ENCODE results near the gene CYP2F1. TPM values are rescaled to one million over a fixed set of nuclear protein-coding genes. Genes with fewer than 3 reads are reported as not detected.
"Not testable (repeated sequence)": the region's sequence is repeated elsewhere in the genome, so short reads cannot be mapped to it uniquely, and the experiment has no call there.

CYP2F1 gene
- total RNA-seq, 1 donor from 2014 or later = not detected

DNA sequence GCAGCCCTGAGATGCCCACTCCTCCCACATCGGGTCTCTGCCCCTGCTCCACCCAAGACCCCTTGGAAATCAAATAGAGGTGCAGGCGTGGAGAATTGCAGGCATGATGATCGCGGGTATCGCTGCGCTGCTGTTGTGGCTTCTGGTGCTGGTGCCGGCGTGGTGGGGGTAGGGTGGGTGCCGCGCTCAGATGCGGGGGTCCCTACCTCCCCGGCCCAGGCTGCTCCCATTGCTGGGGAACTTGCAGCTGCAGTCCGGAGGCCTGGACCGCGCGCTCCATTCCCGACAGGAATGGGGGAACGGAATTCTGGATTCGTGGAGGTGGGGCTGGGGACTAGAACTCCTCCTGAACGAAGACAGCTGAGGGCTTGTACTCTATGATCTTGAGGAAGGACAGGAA is 20.4 kb downstream of the CYP2F1 start:
- H3K36me3 Mint-ChIP-seq = no peaks in the 10 kb centered on the region
- H3K4me3 Mint-ChIP-seq = peak overlapping the region; percentile 82
- TF ChIP-seq, protein P1, sequence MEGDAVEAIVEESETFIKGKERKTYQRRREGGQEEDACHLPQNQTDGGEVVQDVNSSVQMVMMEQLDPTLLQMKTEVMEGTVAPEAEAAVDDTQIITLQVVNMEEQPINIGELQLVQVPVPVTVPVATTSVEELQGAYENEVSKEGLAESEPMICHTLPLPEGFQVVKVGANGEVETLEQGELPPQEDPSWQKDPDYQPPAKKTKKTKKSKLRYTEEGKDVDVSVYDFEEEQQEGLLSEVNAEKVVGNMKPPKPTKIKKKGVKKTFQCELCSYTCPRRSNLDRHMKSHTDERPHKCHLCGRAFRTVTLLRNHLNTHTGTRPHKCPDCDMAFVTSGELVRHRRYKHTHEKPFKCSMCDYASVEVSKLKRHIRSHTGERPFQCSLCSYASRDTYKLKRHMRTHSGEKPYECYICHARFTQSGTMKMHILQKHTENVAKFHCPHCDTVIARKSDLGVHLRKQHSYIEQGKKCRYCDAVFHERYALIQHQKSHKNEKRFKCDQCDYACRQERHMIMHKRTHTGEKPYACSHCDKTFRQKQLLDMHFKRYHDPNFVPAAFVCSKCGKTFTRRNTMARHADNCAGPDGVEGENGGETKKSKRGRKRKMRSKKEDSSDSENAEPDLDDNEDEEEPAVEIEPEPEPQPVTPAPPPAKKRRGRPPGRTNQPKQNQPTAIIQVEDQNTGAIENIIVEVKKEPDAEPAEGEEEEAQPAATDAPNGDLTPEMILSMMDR (IDR thresholded peaks at IDR 0.05; ENCODE audit: unreplicated experiment) = no peak
- peaks cover 2% of the 10 kb centered on the region for H3K27me3 Mint-ChIP-seq (ENCODE audit: low read depth)
- no peak overlapping the region for H3K27ac Mint-ChIP-seq
- DNase-seq (ENCODE audit: low spot score in 2 of 2, unreplicated experiment in 2 of 2) = no peak
- peaks cover 14% of the 10 kb centered on the region for H3K4me1 Mint-ChIP-seq
- H3K9me3 Mint-ChIP-seq = no peaks in the 10 kb centered on the region

DNA sequence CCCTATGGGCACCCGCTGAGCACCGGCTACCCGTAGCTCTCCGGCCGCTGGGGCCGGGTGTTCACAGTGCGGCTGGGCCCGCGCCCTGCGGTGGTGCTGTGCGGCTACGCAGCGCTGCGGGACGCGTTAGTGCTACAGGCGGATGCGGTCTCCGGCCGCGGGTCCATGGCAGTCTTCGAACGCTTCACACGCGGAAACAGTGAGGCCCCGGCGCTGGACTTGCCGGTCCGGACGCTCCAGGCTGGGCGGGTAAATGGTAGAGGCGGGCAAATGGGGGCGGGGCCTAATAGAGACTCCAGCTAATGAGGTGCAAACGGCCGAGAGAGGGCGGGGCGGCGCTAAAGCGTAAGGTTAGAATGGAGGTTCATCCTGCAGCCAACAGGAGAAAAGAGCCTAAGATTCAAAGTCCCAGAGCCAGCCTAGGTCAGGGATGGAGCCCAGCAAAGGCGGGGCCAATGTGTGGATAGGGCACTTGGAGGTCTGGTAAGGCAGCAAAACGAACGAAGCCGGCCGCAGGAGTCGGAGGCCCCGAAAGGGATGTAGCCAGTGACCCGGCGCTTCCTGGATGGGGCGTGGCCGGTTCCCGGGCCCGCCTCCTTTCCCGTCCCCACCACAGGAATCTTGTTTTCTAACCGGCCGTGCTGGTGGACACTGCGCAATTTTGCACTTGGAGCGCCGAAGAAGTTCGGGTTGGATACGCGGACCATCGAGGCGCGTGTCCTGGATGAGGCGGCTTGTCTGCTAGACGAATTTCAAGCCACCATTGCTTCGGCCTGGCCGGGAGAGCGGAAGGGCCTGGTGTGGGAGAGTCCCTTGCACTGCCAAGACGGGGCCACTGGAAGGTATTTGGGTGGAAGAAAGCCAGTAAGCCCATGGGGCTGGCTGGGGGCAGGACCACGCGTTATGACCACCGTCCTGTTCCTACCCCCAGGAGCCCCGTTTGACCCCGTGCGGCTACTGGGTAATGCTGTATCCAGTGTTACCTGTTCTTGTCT is 21.5 kb downstream of the CYP2F1 start:
- H3K36me3 Mint-ChIP-seq; H3K9me3 Mint-ChIP-seq; H3K27me3 Mint-ChIP-seq (ENCODE audit: low read depth): not testable (repeated sequence)
- H3K27ac Mint-ChIP-seq = peak overlapping the region; percentile 86
- peaks cover 14% of the 10 kb centered on the region for H3K4me1 Mint-ChIP-seq
- H3K4me3 Mint-ChIP-seq = peak overlapping the region; percentile 82
- peak; percentile 46 to 75 for DNase-seq (ENCODE audit: low spot score in 2 of 2, unreplicated experiment in 2 of 2)

DNA sequence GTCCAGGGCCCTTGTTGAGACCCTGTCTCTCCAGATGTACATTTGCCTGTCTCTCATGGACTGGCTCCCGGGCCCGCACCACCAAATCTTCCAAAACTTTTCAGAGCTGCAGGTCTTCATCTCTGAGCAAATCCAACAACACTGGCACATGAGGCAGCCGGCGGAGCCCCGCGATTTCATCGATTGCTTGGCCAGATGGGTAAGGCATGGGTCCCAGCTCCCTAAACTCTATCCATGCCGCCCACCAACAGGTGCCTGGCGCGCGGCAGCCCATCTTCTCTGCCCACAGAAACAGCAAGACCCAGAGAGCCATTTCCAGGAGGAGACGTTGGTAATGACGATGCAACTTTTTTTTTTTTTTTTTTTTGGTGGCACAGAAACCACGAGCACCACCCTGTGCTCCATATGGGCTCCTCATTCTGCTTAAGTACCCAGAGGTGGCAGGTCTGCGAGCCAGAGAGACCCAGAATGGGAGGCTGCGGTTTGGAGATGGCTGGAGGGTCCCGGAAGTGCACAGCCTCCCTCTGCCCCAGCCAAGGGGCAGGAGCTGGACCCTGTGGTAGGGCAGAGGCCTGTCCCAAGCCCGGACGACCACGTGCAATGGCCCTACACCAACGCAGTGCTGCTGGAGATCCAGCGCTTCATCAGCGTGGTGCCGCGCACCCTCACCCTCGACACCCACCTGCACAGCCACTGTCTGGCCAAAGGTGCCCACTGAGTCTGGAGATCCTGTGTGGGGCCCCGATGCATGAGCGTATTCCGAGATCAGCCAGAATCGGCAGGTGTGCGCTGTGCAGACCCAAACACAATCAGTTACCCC is 22.6 kb downstream of the CYP2F1 start:
- Mint-ChIP-seq H3K36me3 (no peaks in the 10 kb centered on the region), H3K4me1 (peaks cover 14% of the 10 kb centered on the region), H3K9me3 (no peaks in the 10 kb centered on the region), H3K27me3 (ENCODE audit: low read depth) (no peaks in the 10 kb centered on the region), H3K27ac (peak overlapping the region; percentile 34), H3K4me3 (peak overlapping the region; percentile 82)
- TF ChIP-seq, protein P1 (IDR thresholded peaks at IDR 0.05; ENCODE audit: unreplicated experiment) = no peak
- DNase-seq (ENCODE audit: low spot score in 2 of 2, unreplicated experiment in 2 of 2) = no peak

DNA sequence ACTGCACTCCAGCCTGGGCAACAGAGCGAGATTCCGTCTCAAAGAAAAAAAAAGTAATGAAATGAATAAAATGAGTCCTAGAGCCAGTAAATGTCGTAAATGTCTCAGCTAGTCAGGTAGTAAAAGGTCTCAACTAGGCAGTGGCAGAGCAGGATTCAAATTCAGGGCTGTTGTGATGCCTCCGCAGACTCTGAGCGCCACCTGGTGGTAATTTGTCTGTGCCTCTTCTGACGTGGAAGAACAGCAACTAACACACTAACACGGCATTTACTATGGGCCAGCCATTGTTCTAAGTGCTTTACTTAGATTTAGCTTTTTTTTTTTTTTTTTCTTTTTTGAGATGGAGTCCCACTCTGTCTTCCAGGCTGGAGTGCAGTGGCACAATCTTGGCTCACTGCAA is 30.2 kb downstream of the CYP2F1 start:
- Mint-ChIP-seq H3K4me3 (no peak overlapping the region), H3K4me1 (no peaks in the 10 kb centered on the region), H3K9me3 (peaks cover 4% of the 10 kb centered on the region), H3K27ac (no peak overlapping the region), H3K27me3 (ENCODE audit: low read depth) (no peaks in the 10 kb centered on the region), H3K36me3 (no peaks in the 10 kb centered on the region)
- TF ChIP-seq, protein P1 (IDR thresholded peaks at IDR 0.05; ENCODE audit: unreplicated experiment) = peak; percentile 53
- no peak for DNase-seq (ENCODE audit: low spot score in 2 of 2, unreplicated experiment in 2 of 2)

DNA sequence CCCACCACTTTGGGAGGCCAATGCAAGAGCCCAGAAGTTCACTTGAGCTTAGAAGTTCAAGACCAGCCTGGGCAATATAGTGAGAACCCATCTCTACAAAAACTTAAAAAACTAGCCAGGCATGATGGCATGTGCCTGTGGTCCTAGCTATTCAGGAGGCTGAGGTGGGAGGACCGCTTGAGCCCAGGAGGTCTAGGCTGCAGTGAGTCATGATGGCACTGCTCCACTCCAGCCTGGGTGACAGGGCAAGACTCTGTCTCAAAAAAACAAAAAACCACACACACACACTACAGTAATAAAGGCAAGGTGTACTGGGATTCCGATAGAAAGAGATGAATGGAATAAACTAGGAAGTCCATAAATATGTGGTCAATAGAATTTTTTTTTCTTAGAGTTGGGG is 35.6 kb downstream of the CYP2F1 start:
- Mint-ChIP-seq H3K27ac (no peak overlapping the region), H3K4me3 (no peak overlapping the region), H3K4me1 (no peaks in the 10 kb centered on the region), H3K36me3 (no peaks in the 10 kb centered on the region), H3K9me3 (peaks cover 4% of the 10 kb centered on the region), H3K27me3 (ENCODE audit: low read depth) (no peaks in the 10 kb centered on the region)
- no peak for DNase-seq (ENCODE audit: low spot score in 2 of 2, unreplicated experiment in 2 of 2)
- TF ChIP-seq, protein P1 (IDR thresholded peaks at IDR 0.05; ENCODE audit: unreplicated experiment) = no peak

DNA sequence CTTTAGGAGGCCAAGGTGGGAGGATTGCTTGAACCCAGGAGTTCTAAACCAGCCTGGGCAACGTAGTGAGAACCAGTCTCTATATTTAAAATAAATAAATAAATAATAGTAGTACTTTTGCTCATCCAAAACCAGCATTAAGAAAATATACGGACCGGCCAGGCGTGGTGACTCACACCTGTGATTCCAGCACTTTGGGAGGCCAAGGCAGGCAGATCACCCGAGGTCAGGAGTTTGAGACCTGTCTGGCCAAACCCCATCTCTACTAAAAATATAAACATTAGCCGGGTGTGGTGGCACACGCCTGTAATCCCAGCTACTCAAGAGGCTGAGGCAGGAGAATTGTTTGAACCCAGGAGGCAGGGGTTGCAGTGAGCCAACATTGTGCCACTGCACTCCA is 36.8 kb downstream of the CYP2F1 start:
- DNase-seq (ENCODE audit: low spot score in 2 of 2, unreplicated experiment in 2 of 2); H3K27ac Mint-ChIP-seq; H3K36me3 Mint-ChIP-seq; H3K9me3 Mint-ChIP-seq; H3K4me3 Mint-ChIP-seq; H3K4me1 Mint-ChIP-seq; H3K27me3 Mint-ChIP-seq (ENCODE audit: low read depth): not testable (repeated sequence)
